Measurements from ENCODE around the gene CADPS. TPM values are rescaled to one million over a fixed set of nuclear protein-coding genes. Genes with fewer than 3 reads are reported as not detected.

The CADPS gene
- total and polyA plus RNA-seq, 2 experiments from 2014 or later, result 49.2 to 63.8 TPM

- Histone ChIP-seq H3K9me3 (ENCODE audit: low read depth) (no peaks in the 10 kb centered on the region), H3K27me3 (no peaks in the 10 kb centered on the region)
Measured at GRCh38 chr3:62405135-62405534, 470.1 kb downstream of the CADPS start.

GRCh38 chr3:62404321-62404720, 470.9 kb downstream of the CADPS start:
- no peak for DNase-seq (ENCODE audit: low read depth in 1 of 2, low spot score in 1 of 2)
- Histone ChIP-seq H3K36me3 (no peaks in the 10 kb centered on the region), H3K9me3 (ENCODE audit: low read depth) (no peaks in the 10 kb centered on the region), H3K4me1 (ENCODE audit: low read depth) (no peaks in the 10 kb centered on the region), H3K27ac (no peak overlapping the region), H3K27me3 (no peaks in the 10 kb centered on the region), H3K4me3 (no peak overlapping the region)
- TF ChIP-seq CTCF (IDR thresholded peaks at IDR 0.05; ENCODE audit: low read depth, low read length), result no peak

More at GRCh38 chr3:62405135-62405534, 470.1 kb downstream of the CADPS start:
- no peak overlapping the region for H3K4me3 ChIP-seq
- TF ChIP-seq CTCF (IDR thresholded peaks at IDR 0.05; ENCODE audit: low read depth, low read length), result no peak
- DNase-seq (ENCODE audit: low read depth in 1 of 2, low spot score in 1 of 2), result no peak
- H3K36me3 ChIP-seq, result no peaks in the 10 kb centered on the region
- no peaks in the 10 kb centered on the region for H3K4me1 ChIP-seq (ENCODE audit: low read depth)
- no peak overlapping the region for H3K27ac ChIP-seq

GRCh38 chr3:62403765-62404164, 471.5 kb downstream of the CADPS start:
- Histone ChIP-seq H3K27ac (no peak overlapping the region), H3K4me3 (no peak overlapping the region), H3K27me3 (no peaks in the 10 kb centered on the region), H3K9me3 (ENCODE audit: low read depth) (no peaks in the 10 kb centered on the region), H3K4me1 (ENCODE audit: low read depth) (no peaks in the 10 kb centered on the region), H3K36me3 (no peaks in the 10 kb centered on the region)
- no peak for DNase-seq (ENCODE audit: low read depth in 1 of 2, low spot score in 1 of 2)
- TF ChIP-seq CTCF (IDR thresholded peaks at IDR 0.05; ENCODE audit: low read depth, low read length), result no peak

- DNase-seq (ENCODE audit: low read depth in 1 of 2, low spot score in 1 of 2), result no peak
- Histone ChIP-seq H3K4me1 (ENCODE audit: low read depth) (no peaks in the 10 kb centered on the region), H3K27ac (no peak overlapping the region), H3K9me3 (ENCODE audit: low read depth) (no peaks in the 10 kb centered on the region), H3K4me3 (no peak overlapping the region), H3K27me3 (peaks cover 44% of the 10 kb centered on the region), H3K36me3 (no peaks in the 10 kb centered on the region)
- TF ChIP-seq CTCF (IDR thresholded peaks at IDR 0.05; ENCODE audit: low read depth, low read length), result no peak
Measured at GRCh38 chr3:62392626-62393292, 482.5 kb downstream of the CADPS start.

GRCh38 chr3:62387251-62387650, 488.0 kb downstream of the CADPS start:
- no peak for TF ChIP-seq CTCF (IDR thresholded peaks at IDR 0.05; ENCODE audit: low read depth, low read length)
- Histone ChIP-seq H3K9me3 (ENCODE audit: low read depth) (no peaks in the 10 kb centered on the region), H3K4me1 (ENCODE audit: low read depth) (no peaks in the 10 kb centered on the region), H3K36me3 (no peaks in the 10 kb centered on the region), H3K4me3 (no peak overlapping the region), H3K27me3 (peaks cover 80% of the 10 kb centered on the region), H3K27ac (no peak overlapping the region)
- no peak for DNase-seq (ENCODE audit: low read depth in 1 of 2, low spot score in 1 of 2)
